Measurements from ENCODE around the gene FZD2.
A peak's percentile ranks its signal among the peaks of the same experiment; 100 is the strongest.

FZD2 gene

DNA sequence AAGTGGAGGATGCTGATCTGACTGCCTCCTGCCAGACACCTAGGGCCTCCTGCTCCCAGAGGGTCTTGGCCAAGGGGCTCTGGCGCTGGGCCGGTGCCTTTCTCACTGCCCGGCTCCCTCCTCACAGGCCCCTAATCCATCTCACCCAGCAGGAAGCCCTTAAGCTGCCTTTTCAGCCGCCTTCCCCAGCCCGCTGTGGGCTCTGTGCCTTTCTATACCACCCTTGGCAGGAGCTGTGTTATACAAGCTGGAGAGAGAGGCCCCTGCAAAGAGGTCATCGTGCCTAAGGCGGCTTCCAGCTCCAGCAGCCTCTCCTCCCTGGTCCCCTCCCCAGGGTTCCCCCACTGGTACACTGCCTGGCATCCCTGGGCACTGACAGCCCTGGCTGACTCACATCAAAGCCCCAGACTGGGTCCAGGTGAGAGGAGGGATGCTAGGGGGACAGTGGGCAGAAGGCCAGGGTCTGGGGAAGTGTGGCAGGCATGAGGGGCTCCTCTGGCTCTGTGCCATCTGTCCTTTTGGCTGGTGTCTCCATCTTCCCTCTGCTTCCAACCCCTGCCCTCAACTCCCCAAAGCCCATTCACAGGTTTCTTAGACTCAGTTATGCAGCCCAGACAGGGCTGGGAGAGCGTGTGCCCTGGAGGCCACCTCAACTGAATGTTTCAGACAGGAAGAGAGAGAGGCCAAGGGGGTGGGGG is 15.3 kb upstream of the FZD2 start:
- no peak for DNase-seq (ENCODE audit: extremely low read depth, low read depth)

DNA sequence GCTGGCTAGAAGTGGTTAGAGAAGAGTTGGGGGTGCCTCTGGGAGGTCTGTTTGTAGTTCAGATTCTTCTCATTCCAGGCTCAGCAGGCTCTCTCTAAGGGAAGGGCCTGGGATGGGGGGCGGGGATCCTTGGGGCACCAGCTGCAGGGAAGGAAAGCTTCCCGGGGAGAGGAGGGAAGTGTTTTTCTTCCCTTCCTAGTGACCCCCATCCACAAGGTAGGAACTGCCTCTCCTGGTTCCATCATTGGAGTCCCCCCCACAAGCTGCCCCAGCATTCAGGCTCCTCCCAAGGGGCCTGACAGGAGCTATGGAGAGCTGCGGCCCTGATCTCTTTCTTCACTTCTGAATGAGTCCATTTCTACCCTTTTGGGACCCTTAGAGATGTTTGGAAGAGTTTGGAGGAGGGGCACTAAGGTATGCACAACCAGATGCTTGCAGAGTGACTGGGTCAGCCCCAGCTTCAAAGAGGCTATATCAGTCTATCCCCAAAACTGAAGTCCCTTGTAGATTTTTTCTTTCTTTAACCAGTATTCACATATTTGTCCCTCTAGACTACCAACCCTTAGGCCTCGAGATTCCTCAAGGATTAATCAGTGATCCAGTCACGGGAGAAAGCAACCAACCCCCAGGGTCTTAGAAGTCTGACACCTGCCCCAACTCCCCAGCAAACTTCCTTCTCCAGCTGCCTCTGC is 13.9 kb upstream of the FZD2 start:
- TF ChIP-seq, protein P1, sequence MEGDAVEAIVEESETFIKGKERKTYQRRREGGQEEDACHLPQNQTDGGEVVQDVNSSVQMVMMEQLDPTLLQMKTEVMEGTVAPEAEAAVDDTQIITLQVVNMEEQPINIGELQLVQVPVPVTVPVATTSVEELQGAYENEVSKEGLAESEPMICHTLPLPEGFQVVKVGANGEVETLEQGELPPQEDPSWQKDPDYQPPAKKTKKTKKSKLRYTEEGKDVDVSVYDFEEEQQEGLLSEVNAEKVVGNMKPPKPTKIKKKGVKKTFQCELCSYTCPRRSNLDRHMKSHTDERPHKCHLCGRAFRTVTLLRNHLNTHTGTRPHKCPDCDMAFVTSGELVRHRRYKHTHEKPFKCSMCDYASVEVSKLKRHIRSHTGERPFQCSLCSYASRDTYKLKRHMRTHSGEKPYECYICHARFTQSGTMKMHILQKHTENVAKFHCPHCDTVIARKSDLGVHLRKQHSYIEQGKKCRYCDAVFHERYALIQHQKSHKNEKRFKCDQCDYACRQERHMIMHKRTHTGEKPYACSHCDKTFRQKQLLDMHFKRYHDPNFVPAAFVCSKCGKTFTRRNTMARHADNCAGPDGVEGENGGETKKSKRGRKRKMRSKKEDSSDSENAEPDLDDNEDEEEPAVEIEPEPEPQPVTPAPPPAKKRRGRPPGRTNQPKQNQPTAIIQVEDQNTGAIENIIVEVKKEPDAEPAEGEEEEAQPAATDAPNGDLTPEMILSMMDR (IDR thresholded peaks at IDR 0.05; ENCODE audit: low read depth, low read length), result no peak
- DNase-seq (ENCODE audit: extremely low read depth, low read depth), result peak; percentile 70

More for the DNA sequence above, 15.3 kb upstream of the FZD2 start:
- TF ChIP-seq, protein P1 (IDR thresholded peaks at IDR 0.05; ENCODE audit: low read depth, low read length), result no peak

DNA sequence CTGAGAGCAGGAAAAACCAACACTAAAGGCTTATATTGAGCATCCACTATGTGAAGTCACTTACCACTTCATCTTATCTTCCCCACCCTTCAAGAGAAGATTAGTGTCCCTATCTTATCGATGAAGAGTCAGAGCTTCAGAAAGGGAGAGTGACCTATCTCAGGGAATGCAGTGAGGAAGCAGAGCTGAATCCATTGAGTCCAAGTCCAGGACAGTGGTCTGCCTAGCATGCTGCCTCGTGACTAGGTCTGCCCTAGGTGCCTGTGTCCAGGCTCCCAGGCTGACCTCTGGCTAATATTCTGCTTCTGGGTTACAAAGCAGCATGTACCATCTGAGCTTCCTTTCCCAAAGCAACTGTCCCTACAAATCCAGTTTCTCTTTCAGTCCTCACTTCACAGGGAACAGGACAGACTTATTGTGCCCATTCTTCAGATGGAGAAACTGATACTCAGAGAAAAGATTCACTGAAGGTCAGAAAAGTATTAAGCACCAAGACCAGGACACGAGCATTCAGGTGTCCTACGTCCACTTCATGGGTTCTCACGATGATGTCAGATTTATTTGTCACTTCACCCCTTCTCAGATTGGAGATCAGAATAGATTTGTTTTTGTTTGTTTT is 13.3 kb upstream of the FZD2 start:
- TF ChIP-seq, protein P1 (IDR thresholded peaks at IDR 0.05; ENCODE audit: low read depth, low read length), result no peak
- DNase-seq (ENCODE audit: extremely low read depth, low read depth), result no peak

DNA sequence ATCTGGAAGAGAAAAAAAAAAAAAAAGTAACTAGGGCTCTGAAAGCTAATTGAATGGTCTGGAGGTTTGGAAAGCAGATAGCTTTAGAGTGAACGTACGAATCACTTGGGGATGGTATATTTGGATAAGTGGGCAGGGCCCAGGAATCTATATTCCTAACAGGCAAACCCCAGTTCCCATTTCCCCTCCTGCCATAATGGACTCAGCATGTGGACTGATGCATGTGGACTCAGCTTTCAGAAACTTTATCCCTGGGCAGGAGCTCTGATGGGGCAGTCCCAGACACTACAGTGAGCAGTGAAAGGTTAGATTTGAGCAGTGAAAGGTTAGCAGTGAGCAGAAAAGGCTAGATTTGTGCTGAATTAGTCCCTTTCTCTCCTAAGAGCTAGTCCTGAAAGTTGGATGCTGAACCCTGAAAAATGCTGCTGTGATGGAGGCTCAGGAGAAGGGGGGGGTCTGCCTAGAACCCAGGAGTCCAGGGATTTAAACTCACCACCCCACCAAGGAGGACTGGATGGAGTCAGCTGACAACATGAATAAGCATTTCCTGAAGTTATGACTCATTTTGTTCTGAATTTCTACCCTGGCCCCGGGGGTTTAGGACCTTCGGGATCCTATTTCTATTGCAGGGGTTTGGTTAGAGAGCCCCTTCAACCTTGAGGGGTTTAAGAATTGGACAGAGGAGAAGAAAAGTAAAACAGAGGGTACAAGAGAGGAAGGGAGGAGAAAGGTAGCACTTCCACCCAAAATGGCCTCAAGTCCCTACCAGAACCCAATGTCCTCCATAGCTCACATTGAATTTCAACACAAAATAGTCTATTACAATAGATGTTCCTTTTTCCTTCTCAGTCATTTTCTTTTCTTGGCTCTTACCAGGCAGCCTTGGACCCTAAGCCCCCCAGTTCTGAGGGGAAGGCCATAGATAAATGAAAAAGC is 10.3 kb upstream of the FZD2 start:
- TF ChIP-seq, protein P1 (IDR thresholded peaks at IDR 0.05; ENCODE audit: low read depth, low read length), result no peak
- no peak for DNase-seq (ENCODE audit: extremely low read depth, low read depth)

DNA sequence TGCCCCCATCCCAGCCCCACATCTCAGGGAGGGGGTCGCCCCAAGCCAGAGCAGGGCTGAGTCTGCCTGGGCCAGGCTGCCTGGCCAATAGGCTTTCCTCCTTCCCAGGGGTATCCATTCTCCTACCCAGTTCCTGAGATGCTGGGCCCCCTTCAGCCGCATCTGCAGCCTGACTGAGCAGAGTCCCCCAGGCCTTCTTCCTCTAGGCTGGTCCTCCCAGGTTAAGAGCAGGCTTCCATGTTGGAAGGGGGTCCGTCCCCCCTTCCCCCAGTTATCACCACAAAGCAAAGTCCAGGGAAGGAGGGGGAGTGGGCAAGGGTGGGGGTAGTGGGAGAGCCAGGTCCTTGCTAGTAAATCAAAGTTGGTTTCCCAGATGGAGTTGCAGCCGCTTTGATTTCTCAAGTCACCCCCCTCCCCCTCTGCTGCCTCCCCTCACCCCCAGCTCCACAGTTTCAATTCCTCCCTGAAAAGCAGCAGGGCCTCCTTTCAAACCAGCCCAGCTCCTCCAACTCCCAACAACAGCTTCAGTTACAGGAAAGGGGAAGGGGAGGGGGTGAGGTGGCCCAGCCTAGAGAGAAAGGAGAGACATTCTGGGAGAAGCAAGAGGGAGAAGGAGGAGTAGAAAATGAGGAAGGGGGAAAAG is 9.5 kb upstream of the FZD2 start:
- DNase-seq (ENCODE audit: extremely low read depth, low read depth), result no peak

More for the DNA sequence above, 9.5 kb upstream of the FZD2 start:
- TF ChIP-seq, protein P1 (IDR thresholded peaks at IDR 0.05; ENCODE audit: low read depth, low read length), result no peak

Measured in AG09319 (cell line).